Measurements from ENCODE around the gene CDCA4.
A peak's percentile ranks its signal among the peaks of the same experiment; 100 is the strongest.

CDCA4 gene

GRCh38 chr14:105012171-105012985 lies 8.5 kb downstream of the CDCA4 start:
- DNase-seq, result no peak

GRCh38 chr14:105011312-105011990 lies 9.4 kb downstream of the CDCA4 start:
- no peak for DNase-seq

- DNase-seq, result no peak
Measured at GRCh38 chr14:105010891-105011291, 10.0 kb downstream of the CDCA4 start.

DNA sequence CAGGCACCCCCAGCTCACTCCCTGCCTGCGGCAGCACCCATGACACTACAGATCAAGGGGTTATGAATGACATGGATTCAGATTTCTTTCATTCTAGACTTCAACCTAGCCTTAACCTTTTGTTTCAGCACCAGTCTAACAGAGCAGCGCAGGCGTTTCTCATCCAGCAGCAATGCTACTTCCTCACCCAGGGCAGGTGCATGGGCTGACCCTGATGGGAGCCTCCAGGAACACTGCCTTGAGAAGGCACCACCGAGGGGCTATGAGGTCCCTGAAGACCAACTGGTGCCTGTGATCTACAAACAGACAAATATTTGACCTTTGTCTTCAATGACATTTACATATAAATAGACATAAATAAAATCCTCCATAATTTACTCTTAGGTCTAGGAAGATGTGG lies 10.8 kb downstream of the CDCA4 start:
- DNase-seq, result no peak

- DNase-seq, result no peak
Measured at GRCh38 chr14:105007593-105008264, 13.2 kb downstream of the CDCA4 start.

- no peak for DNase-seq
Measured at GRCh38 chr14:105006831-105007592, 13.9 kb downstream of the CDCA4 start.

DNA sequence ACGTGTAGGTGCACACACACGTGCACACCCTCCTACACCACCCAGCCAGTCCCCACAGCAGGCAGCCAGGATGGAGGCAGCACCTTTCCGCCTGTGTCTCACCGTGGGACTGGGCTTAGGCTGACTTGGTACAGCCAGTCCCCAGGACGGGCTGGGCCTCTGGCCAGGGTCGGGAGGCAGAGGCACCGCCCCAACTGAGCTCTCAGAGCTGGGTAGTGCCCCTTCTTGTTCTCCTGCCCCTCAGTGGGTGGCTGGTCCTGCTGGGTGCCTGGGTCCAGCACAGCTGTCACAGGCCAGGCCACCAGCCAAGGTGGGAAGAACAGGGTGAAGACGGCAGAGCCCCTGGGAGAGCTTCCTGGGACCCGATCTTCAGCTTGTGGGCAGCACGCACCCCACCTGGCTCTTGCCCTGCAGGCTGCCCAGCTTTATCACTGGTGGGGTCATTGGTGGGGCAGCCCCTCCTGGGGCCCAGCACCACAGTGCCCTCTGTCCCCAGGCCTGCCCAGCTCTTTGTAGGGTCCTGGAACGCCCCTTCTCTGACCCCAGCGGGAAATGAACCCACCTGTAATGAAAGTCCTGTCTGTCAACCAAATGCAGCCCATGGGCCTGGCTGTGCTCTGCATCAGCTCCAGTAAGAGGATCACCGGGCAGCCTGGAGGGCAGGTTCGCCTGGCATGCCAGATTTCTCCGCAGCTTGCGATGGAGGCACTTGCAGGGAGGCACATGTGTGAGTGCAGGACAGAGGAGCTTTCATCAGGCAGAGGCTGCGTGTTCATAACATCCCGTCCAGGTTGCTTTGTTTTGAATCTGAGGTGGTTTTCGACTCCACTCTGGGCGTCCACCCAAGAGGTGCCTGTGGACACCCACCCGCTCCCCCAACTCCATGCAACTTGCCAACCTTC lies 14.7 kb downstream of the CDCA4 start:
- no peak for DNase-seq

DNA sequence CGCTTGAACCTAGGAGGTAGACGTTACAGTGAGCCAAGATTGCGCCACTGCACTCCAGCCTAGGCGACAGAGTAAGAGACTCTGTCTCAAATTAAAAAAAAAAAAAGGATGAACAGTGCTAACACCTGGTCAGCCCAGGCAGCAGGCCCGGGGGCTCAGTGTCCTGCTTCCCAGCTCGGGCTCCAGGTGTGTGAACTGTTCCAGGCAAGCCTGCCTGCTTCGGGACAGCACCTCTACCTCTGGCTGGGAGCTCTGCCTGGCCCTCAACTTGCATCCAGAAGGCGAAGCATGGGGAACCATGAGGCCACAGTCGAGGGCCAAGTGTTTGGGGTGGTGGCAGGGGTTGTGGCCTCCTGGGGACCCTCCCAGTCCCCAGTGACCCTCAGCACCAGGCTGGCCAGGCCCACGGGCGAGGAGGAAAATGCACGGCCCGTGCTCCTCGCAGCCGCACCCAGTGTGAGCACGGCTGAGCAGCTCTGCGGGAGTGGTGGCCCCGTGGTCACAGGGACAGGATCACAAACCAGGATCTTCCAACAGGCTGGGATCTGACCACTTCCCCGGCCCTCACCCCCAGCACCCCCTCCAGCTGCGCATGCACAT lies 15.5 kb downstream of the CDCA4 start:
- no peak for DNase-seq

DNA sequence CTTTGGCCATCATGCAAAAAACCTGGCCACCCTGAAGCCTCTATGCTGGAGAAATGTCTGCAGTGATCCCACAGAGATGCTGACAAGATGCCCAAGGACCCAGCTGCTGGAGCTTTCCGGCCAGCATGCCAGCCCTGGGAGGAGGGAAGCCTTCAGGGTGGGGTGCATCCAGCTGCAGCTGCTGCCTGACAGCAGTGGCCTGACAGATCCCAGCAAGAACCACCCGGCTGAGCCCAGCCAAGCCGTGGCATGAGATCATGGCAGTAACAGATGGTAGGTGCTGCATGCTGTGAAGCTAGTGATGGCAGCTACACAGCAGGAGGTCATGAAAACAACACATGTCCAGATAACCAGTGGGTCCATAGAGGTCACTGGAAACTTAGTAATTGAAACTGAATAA lies 21.5 kb downstream of the CDCA4 start:
- DNase-seq, result no peak

- no peak for DNase-seq
Measured at GRCh38 chr14:104998801-104999200, 22.1 kb downstream of the CDCA4 start.

- DNase-seq, result no peak
Measured at GRCh38 chr14:104996483-104996882, 24.4 kb downstream of the CDCA4 start.

DNA sequence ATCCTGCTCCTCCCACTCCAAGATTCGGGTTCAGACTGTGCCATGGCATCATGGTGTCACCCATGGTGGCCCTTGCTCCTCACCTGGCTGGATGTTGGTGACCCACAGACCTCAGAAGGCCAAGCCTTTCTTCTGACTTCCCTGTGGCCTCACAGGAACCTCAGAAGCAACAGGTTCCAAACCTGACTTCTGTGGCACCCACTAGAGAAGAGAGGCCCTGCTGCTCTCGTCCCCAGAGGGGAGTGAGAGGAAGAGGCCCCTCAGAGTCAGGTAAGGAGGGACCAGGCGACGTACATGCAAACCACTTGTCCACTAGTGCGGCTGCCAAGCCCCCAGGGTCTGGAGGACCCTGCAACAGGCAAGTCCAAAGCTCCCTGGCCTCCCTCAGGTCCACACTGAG lies 24.9 kb downstream of the CDCA4 start:
- no peak for DNase-seq

- peak; percentile 25 for DNase-seq
Measured at GRCh38 chr14:104994978-104995377, 25.9 kb downstream of the CDCA4 start.

DNA sequence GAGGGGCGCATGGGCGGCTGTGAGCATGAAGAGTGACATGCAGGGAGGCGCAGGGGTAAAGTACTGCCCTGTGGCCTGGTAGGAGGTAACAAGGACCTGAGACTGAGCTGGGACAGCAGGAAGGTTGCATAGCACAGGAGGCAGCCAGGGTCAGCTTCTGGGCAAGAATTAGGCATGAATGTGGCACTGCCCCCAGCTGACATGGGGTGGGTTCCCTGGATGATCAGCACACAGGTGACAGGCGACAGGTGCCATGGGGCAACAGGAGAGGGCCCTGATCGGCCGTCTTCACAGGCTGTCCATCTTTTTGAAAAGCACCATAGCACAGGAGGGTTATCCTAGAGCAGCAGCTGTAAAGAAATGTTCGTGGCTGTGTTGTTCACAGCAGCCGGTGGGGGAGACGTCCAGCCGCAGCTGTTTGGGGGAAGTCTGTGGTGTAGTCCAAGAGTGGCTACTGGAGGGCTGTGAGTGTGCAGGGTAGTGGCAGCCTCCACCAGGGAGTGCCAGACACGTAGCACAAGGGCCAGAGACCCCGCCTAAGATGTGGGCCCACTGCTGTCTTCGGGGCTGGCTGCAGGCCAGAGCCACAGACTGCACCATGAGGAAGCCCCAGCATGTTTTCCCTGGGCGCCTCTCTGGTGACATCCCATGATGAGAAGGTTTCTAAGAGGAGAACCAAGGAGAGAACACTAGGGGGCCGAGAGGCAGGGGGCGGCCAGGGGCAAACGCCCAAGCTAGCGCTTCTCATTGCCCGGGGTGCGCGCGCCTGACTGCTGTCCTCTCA lies 26.9 kb downstream of the CDCA4 start:
- DNase-seq, result no peak

GRCh38 chr14:104993306-104993705 lies 27.6 kb downstream of the CDCA4 start:
- no peak for DNase-seq

- DNase-seq, result no peak
Measured at GRCh38 chr14:104992501-104992900, 28.4 kb downstream of the CDCA4 start.

GRCh38 chr14:104991896-104992230 lies 29.0 kb downstream of the CDCA4 start:
- no peak for DNase-seq

- DNase-seq, result no peak
Measured at GRCh38 chr14:104989951-104990303, 31.0 kb downstream of the CDCA4 start.

DNA sequence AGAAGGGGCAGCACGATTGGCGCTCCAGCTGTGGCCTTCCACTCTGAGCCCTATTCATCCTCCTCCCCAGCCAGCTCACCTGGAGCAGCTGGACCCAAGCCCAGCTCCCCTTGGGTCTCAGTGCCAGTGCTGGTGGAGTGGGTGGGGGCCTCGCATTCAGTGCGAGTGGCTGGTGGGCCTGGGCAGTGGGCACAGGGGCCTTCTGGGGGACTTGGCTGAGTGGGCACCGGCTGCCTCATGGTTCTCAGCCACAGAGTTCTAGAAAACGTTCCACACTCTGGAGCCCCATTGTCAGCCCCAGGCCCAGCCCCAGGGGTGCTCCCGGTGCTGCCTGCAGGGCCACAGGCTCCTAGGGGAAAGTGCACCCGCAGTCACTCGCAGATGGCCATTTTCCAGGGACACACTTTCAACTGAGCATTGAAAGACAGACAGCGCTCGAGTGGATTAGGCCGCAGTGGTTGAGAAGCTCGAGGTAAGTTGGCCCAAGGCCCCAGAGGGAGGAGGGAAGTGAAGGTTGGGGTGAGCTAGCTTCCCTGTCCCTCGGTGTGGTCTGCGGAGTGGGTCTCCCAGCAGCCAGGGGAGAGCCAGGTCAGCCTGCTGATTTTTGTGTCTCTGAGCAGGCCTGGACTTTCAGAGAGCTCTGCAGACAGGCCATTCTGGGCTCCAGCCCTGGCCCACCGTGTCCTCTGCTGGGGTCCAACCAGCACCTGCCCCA lies 31.5 kb downstream of the CDCA4 start:
- peak; percentile 17 for DNase-seq

DNA sequence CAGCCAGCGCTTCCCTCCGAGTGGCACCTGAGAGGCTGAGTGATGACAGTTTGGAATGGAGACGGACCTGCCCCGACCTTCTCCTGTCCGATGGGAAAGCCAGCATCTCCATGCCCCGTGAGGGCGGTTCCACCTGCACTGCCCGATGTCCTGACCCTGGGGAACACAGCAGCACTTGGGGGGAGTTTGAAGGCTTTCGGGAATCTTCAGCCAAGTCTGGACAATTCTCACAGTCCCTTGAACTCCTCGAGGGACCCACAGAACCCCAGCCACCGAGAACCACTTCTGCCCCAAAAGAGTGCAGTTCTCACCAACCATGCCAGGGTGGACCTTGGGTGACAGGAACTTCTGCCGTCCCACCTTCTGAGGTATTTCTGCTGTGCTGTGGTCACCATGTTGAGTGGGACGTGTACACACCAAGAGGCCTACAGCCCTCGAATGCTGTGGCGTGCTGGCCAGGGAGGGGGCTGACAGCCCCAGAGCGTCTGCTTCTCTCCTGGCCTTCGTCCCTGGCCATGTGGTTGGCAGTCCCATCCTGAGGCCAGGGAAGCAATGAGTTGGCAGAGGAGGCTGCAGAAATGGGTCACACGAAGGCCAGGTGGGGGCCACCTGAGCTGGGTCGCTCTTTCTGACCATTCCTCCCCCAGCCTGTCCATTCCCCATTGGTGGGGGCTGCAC lies 34.3 kb downstream of the CDCA4 start:
- DNase-seq, result no peak
